Lower lobe of right lung (tissue), 2 donors: Measurements from ENCODE around the gene SCG3. TPM values are rescaled to one million over a fixed set of nuclear protein-coding genes. Genes with fewer than 3 reads are reported as not detected.
A peak's percentile ranks its signal among the peaks of the same experiment; 100 is the strongest.
"Not testable (repeated sequence)": the region's sequence is repeated elsewhere in the genome, so short reads cannot be mapped to it uniquely, and the experiment has no call there.

Source experiments
- ATAC-seq, 2 donors: fragments of 200-7000 bp; cut with Tn5 transposase; one replicate each; pipeline ENCODE4 v1.9.1; 2020 to 2022; ENCODE audit warnings: mild to moderate bottlenecking in 2 of 2, moderate library complexity in 2 of 2
- DNase-seq: peaks from one replicate; pipeline ENCODE4 v3.0.0-alpha.2; 2020
- H3K27ac ChIP-seq: fragments of 200-600 bp; one replicate; pipeline ENCODE4 v1.8.0; 2022
- H3K27me3 ChIP-seq: fragments of 200-600 bp; one replicate; pipeline ENCODE4 v1.8.0; 2022; ENCODE audit warnings: low read depth
- H3K36me3 ChIP-seq: fragments of 200-600 bp; one replicate; pipeline ENCODE4 v1.8.0; 2022; ENCODE audit warnings: mild to moderate bottlenecking
- H3K4me1 ChIP-seq: fragments of 200-600 bp; one replicate; pipeline ENCODE4 v1.8.0; 2022
- H3K4me3 ChIP-seq: fragments of 200-600 bp; one replicate; pipeline ENCODE4 v1.8.0; 2022; ENCODE audit warnings: mild to moderate bottlenecking
- H3K9me3 ChIP-seq: fragments of 200-600 bp; one replicate; pipeline ENCODE4 v1.8.0; 2022
- intact Hi-C: fragments of 100-400 bp; cut with DNase I; formaldehyde crosslinking; loops from one replicate; pipeline ENCODE4 v1.11.0; 2022
- long read RNA-seq: library from polyadenylated mRNA; unstranded; transcript quantifications from one replicate; pipeline ENCODE4 v2.0.0, GENCODE V29; 2021
- total RNA-seq: library from RNA; stranded (reverse); fragmentation: NEBNext Ultra II Directional; extraction: Animal tissue kit (Norgen Biotek cat#: 25700); gene quantifications from one replicate; pipeline ENCODE4 v1.2.1, GENCODE V29; 2021
- TF ChIP-seq, protein P1 (sequence below): fragments of 200-600 bp; IDR thresholded peaks from one replicate; pipeline ENCODE4 v1.8.0; 2022; ENCODE audit warnings: antibody characterized with exemption, mild to moderate bottlenecking
- donor health status: DM: no; HTN: yes; CAD: no; lungs with severe emphysema.

SCG3 gene
- total RNA-seq = 0.18 TPM
- long read RNA-seq, partial matches to known transcripts = 0 of 1 reads
- long read RNA-seq, other reads (novel, unspliced or antisense) = 0 of 1 reads

DNA sequence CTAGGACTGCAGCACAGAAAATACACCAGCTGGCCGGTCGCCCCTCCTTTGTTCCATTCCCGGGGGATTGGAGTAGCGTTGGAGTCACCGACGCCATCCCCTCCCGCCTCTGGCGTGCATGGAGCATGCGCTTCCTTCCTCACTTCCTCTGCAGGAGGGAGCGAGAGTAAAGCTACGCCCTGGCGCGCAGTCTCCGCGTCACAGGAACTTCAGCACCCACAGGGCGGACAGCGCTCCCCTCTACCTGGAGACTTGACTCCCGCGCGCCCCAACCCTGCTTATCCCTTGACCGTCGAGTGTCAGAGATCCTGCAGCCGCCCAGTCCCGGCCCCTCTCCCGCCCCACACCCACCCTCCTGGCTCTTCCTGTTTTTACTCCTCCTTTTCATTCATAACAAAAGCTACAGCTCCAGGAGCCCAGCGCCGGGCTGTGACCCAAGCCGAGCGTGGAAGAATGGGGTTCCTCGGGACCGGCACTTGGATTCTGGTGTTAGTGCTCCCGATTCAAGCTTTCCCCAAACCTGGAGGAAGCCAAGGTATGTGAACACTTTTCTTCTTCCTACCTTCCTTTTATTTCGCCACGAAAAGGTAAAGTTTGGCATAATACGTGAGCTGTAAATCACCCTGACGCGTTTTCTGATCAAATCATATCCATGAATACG lies at the start of gene SCG3:
TSS of gene SCG3 (plus strand) at position 201 of the 661 bp plus-strand sequence. CDS start at position 454, 253 bp downstream.
- H3K36me3 ChIP-seq = no peaks in the 10 kb centered on the region
- TF ChIP-seq, protein P1, sequence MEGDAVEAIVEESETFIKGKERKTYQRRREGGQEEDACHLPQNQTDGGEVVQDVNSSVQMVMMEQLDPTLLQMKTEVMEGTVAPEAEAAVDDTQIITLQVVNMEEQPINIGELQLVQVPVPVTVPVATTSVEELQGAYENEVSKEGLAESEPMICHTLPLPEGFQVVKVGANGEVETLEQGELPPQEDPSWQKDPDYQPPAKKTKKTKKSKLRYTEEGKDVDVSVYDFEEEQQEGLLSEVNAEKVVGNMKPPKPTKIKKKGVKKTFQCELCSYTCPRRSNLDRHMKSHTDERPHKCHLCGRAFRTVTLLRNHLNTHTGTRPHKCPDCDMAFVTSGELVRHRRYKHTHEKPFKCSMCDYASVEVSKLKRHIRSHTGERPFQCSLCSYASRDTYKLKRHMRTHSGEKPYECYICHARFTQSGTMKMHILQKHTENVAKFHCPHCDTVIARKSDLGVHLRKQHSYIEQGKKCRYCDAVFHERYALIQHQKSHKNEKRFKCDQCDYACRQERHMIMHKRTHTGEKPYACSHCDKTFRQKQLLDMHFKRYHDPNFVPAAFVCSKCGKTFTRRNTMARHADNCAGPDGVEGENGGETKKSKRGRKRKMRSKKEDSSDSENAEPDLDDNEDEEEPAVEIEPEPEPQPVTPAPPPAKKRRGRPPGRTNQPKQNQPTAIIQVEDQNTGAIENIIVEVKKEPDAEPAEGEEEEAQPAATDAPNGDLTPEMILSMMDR = no peak
- ATAC-seq = peak; percentile 87 to 95
- peaks cover 30% of the 10 kb centered on the region for H3K27me3 ChIP-seq
- intact Hi-C loops = no loop called here
- no peaks in the 10 kb centered on the region for H3K9me3 ChIP-seq
- peak; percentile 88 for DNase-seq
- H3K4me1 ChIP-seq = no peaks in the 10 kb centered on the region
- H3K4me3 ChIP-seq = peak within 1 kb of the TSS; percentile 6
- no peak within 1 kb of the TSS for H3K27ac ChIP-seq

DNA sequence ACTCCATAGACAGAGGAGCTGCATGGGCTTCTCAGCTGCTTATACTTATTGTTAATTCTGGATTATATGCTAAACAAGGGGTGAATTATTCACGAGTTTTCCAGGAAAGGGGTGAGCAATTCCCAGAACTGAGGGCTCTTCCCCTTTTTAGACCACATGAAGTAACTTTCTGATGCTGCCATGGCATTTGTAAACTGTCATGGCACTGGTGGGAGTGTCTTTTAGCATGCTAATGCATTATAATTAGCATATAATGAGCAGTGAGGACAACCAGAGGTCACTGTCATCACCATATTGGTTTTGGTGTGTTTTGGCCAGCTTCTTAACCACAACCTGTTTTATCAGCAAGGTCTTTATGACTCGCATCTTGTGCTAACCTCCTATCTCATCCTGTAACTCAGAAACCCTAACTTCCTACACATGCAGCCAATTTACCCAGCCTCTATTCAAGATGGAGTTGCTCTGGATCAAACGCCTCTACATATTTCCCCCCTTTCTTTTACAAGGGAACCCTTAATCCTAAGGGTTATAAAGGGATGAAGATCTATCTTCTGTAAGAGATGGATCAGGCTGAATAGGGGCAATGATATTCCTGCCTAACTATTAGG lies 46.6 kb upstream of the SCG3 start:
- TF ChIP-seq, protein P1 = no peak
- intact Hi-C loops = no loop called here
- ATAC-seq (peak in 1 of 2 donors; percentile 9), DNase-seq (no peak)
- Histone ChIP-seq H3K4me3 (no peak overlapping the region), H3K27me3 (no peaks in the 10 kb centered on the region), H3K4me1 (no peaks in the 10 kb centered on the region), H3K36me3 (no peaks in the 10 kb centered on the region), H3K27ac (no peak overlapping the region), H3K9me3 (no peaks in the 10 kb centered on the region)

DNA sequence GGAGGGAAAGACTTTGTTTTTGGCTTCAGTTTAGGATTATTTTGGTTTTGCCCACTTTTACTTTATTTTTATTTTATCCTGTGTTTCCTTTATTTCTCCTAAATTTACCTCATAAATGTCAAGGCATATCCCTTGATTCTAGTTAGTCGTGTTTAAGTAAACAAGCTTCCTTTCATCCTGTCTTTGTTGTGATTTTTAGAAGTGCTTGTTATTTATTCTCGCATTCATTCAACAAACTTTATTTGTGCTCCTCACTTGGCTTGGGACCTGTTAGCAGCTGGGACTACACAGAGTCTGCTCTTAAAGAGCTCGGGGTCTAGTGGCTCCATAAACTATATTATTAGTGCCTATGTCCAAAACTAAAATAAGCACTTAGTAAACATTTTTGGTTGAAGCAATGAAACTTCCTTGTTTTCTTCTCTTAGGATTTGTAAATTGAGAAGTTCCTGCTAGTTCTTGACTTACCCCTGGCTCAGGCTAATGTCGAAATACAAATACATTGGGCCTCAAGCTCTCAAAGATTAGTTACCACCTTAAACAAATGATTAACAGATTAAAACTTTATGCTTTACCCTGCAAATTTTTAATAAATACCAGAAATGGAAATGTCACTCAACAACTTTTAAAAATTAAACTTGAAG lies 39.7 kb upstream of the SCG3 start:
- Histone ChIP-seq H3K36me3 (no peaks in the 10 kb centered on the region), H3K27ac (peak overlapping the region; percentile 26), H3K4me3 (no peak overlapping the region), H3K9me3 (no peaks in the 10 kb centered on the region), H3K4me1 (peaks cover 5% of the 10 kb centered on the region), H3K27me3 (no peaks in the 10 kb centered on the region)
- intact Hi-C loops = no loop called here
- TF ChIP-seq, protein P1 = no peak
- ATAC-seq = peak in 1 of 2 donors; percentile 54
- DNase-seq = no peak

DNA sequence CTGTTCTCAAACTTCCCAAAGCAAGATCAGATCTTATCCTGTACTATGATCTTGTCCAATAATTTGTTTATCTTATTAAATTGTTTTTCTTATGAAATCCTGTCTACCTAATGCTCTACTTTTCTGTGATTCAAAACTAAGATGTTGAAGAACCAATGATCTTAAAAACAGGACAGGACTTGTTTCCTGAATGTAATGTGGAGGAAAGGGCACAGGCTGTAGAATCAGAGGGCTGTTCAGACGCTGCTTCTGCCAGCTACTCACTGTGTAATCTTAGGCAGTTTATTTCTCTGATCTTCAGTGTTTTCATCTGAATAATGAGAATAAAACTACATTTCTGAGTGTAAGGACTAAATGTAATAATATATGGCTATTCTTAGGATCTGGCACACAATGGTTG lies 38.6 kb upstream of the SCG3 start:
- no peaks in the 10 kb centered on the region for H3K36me3 ChIP-seq
- H3K4me1 ChIP-seq = peaks cover 5% of the 10 kb centered on the region
- DNase-seq (no peak), ATAC-seq (no peak)
- TF ChIP-seq, protein P1 = no peak
- intact Hi-C loops = no loop called here
- no peaks in the 10 kb centered on the region for H3K9me3 ChIP-seq
- no peak overlapping the region for H3K27ac ChIP-seq
- H3K4me3 ChIP-seq = no peak overlapping the region
- no peaks in the 10 kb centered on the region for H3K27me3 ChIP-seq

DNA sequence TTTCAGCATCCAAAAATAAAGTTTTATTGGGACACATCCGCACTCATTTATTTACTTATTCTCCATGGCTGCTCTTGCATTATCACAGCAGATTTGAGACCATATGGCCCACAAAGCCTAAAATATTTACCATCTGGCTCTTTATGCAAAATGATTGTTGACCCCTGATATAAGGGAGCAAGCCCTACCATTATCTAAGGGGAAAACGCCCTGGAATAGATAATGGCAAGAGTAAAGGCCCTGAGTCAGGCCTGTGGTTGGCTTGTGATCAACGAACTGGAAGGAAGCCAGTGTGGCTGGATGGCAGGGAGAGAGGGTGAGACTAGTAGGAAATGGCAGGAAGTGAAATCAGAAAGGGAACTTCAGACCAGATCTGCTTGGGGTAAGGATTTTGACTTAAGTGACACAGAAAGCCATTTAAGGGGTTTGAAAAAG lies 34.2 kb upstream of the SCG3 start:
- Histone ChIP-seq H3K4me1 (peaks cover 2% of the 10 kb centered on the region), H3K27ac (no peak overlapping the region), H3K4me3 (no peak overlapping the region), H3K9me3 (no peaks in the 10 kb centered on the region), H3K36me3 (no peaks in the 10 kb centered on the region), H3K27me3 (no peaks in the 10 kb centered on the region)
- peak; percentile 62 to 68 for ATAC-seq
- DNase-seq = peak; percentile 65
- intact Hi-C loops = no loop called here
- TF ChIP-seq, protein P1 = no peak

DNA sequence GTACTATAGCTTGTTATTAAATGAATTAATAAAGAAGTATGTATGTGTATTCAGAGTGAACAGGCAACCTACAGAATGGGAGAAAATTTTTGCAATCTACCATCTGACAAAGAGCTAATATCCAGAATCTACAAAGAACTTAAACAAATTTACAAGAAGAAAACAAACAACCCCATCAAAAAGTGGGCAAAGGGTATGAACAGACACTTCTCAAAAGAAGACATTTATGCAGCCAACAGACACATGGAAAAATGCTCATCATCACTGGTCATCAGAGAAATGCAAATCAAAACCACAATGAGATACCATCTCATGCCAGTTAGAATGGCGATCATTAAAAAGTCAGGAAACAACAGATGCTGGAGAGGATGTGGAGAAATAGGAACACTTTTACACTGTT lies 33.2 kb upstream of the SCG3 start:
- H3K27me3 ChIP-seq, H3K9me3 ChIP-seq, H3K27ac ChIP-seq, DNase-seq, H3K4me1 ChIP-seq, intact Hi-C loops, ATAC-seq, H3K4me3 ChIP-seq, H3K36me3 ChIP-seq: not testable (repeated sequence)

DNA sequence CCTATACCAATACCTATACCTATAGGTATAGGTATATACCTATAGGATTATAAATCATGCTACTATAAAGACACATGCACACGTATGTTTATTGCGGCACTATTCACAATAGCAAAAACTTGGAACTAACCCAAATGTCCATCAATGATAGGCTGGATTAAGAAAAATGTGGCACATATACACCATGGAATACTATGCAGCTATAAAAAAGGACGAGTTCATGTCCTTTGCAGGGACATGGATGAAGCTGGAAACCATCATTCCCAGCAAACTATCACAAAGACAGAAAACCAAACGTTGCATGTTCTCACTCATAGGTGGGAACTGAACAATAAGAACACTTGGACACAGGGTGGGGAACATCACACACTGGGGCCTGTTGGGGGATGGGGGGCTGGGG lies 32.7 kb upstream of the SCG3 start:
- H3K4me1 ChIP-seq, H3K9me3 ChIP-seq, H3K27ac ChIP-seq, ATAC-seq, DNase-seq, H3K27me3 ChIP-seq, intact Hi-C loops, H3K4me3 ChIP-seq, H3K36me3 ChIP-seq: not testable (repeated sequence)
